Measurements from ENCODE around the gene BLM. TPM values are rescaled to one million over a fixed set of nuclear protein-coding genes. Genes with fewer than 3 reads are reported as not detected.

BLM gene
- total and polyA plus RNA-seq, 2 of the 8 experiments (the other 6 are each of a cell fraction or from before 2014, with no cell fraction given): 15.2 to 46.7 TPM

- no peak overlapping the region for H3K18ac ChIP-seq (ENCODE audit: extremely low read depth, low read length)
- H3K4me1 ChIP-seq (replicated peaks in 1 of 4; ENCODE audit: control insufficient read depth in 3 of 4, insufficient read depth in 4 of 4, low read length in 3 of 4): no peaks in the 10 kb centered on the region
- no peak for FAIRE-seq
- POLR2A ChIA-PET (ENCODE audit: partially characterized antibody): interaction anchor here (0.8 kb wide), 1 partner anchor 24 kb away, joined by 3 read pairs; no protein-coding TSS in a partner anchor
- H3K79me2 ChIP-seq (ENCODE audit: control insufficient read depth in 1 of 2, insufficient read depth in 2 of 2, low read length in 2 of 2): no peaks in the 10 kb centered on the region
- H3K79me1 ChIP-seq (ENCODE audit: low read depth, low read length): no peaks in the 10 kb centered on the region
- no peak overlapping the region for H2BK5ac ChIP-seq (ENCODE audit: low read depth, low read length)
- no peak overlapping the region for H2AK5ac ChIP-seq (ENCODE audit: low read depth, low read length)
- H4K91ac ChIP-seq (replicated peaks; ENCODE audit: insufficient read length, low read length): no peak overlapping the region
- no peak overlapping the region for H3K27ac ChIP-seq (ENCODE audit: low read depth, low read length)
- no peak overlapping the region for H3K56ac ChIP-seq (replicated peaks; ENCODE audit: insufficient read length, low read depth, low read length)
- no peak overlapping the region for H3K4ac ChIP-seq (replicated peaks; ENCODE audit: insufficient read length, low read depth, low read length)
- no peaks in the 10 kb centered on the region for H3K23me2 ChIP-seq (ENCODE audit: low read depth, low read length)
- H4K5ac ChIP-seq (ENCODE audit: insufficient read length, low read depth, low read length): no peak overlapping the region
- DNase-seq (ENCODE audit: low read depth in 1 of 2, low spot score in 2 of 2): no peak
- no peak overlapping the region for H3K23ac ChIP-seq (ENCODE audit: insufficient read length)
- H2AFZ ChIP-seq (ENCODE audit: low read length): no peak overlapping the region
- CTCF ChIA-PET (ENCODE audit: partially characterized antibody): interaction anchor here (0.7 to 0.9 kb wide), 2 partner anchors 68 to 88 kb away, joined by 3 read pairs; no protein-coding TSS in a partner anchor
- H3K27me3 ChIP-seq (replicated peaks in 1 of 4; ENCODE audit: control insufficient read depth in 3 of 4, extremely low read depth in 1 of 4, insufficient read depth in 3 of 4, low read length in 3 of 4): no peaks in the 10 kb centered on the region
- H3K14ac ChIP-seq (ENCODE audit: insufficient read length): no peak overlapping the region
- H3K9ac ChIP-seq (replicated peaks in 1 of 4; ENCODE audit: extremely low read depth in 1 of 4, low read depth in 3 of 4, low read length in 3 of 4): no peak overlapping the region
- whole genome bisulfite sequencing, 2 experiments (ENCODE audit: extremely low coverage in 1 of 2, insufficient coverage in 1 of 2, insufficient read length in 1 of 2, insufficient replicate concordance in 2 of 2, low coverage in 1 of 2, low lambda C conversion rate in 2 of 2, missing lambda C conversion rate in 1 of 2): 85% methylated on average over 4 of the region's 4 CpGs; no CpG with 5 or more reads in 1 of the 2 experiments
- no peak overlapping the region for H3K4me3 ChIP-seq (ENCODE audit: extremely low read depth in 1 of 4, insufficient read depth in 2 of 4, low read depth in 3 of 4, low read length in 4 of 4)
- 0 out of 4 replicates have a peak, but pooled peaks cover 0 to 2% of the 10 kb centered on the region in 2 experiments for H3K9me3 ChIP-seq (ENCODE audit: insufficient read depth in 2 of 2, low read depth in 1 of 2, low read length in 1 of 2)
- no peak overlapping the region for H2BK15ac ChIP-seq (ENCODE audit: low read length)
- no peaks in the 10 kb centered on the region for H4K20me1 ChIP-seq (replicated peaks in 1 of 2; ENCODE audit: control insufficient read depth in 1 of 2, insufficient read depth in 2 of 2, low read length in 2 of 2)
- H2BK12ac ChIP-seq (ENCODE audit: low read depth, low read length): no peak overlapping the region
- H4K8ac ChIP-seq (ENCODE audit: extremely low read depth, insufficient read depth, low read length): no peak overlapping the region
- no peaks in the 10 kb centered on the region for H3K36me3 ChIP-seq (ENCODE audit: control insufficient read depth in 2 of 4, insufficient read depth in 4 of 4, low read length in 3 of 4)
- TF ChIP-seq, protein P1, sequence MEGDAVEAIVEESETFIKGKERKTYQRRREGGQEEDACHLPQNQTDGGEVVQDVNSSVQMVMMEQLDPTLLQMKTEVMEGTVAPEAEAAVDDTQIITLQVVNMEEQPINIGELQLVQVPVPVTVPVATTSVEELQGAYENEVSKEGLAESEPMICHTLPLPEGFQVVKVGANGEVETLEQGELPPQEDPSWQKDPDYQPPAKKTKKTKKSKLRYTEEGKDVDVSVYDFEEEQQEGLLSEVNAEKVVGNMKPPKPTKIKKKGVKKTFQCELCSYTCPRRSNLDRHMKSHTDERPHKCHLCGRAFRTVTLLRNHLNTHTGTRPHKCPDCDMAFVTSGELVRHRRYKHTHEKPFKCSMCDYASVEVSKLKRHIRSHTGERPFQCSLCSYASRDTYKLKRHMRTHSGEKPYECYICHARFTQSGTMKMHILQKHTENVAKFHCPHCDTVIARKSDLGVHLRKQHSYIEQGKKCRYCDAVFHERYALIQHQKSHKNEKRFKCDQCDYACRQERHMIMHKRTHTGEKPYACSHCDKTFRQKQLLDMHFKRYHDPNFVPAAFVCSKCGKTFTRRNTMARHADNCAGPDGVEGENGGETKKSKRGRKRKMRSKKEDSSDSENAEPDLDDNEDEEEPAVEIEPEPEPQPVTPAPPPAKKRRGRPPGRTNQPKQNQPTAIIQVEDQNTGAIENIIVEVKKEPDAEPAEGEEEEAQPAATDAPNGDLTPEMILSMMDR (IDR thresholded peaks at IDR 0.05; ENCODE audit: control extremely low read depth in 1 of 3, insufficient read depth in 1 of 3, low read depth in 1 of 3, low read length in 3 of 3): peak in 2 of 3 experiments; percentile 24 to 27; a peak in 3 of 4 replicates
- TF ChIP-seq RAD21 (IDR thresholded peaks at IDR 0.05 in 1 of 2, conservative IDR thresholded peaks at IDR 0.05 in 1 of 2; ENCODE audit: low read depth in 2 of 2, low read length in 2 of 2) (0 out of 4 replicates have a peak, but pooled peaks of 1 of the 2 experiments have one; percentile 10), SP2 (IDR thresholded peaks at IDR 0.05; ENCODE audit: low read length) (no peak)
- H3K4me2 ChIP-seq (ENCODE audit: insufficient read depth in 1 of 2, low read depth in 2 of 2, low read length in 2 of 2): no peak overlapping the region
- no peak overlapping the region for H2BK120ac ChIP-seq (replicated peaks; ENCODE audit: low read depth, low read length)
- no peak overlapping the region for H2BK20ac ChIP-seq (ENCODE audit: low read length)
These were observed 25.8 kb upstream of the BLM start for GRCh38 chr15:90691369-90691768.

All from H1 (cell line).